ENCODE measurements around the gene RASSF7. TPM values are rescaled to one million over a fixed set of nuclear protein-coding genes. Genes with fewer than 3 reads are reported as not detected.
A peak's percentile ranks its signal among the peaks of the same experiment; 100 is the strongest.

The RASSF7 gene
- polyA plus RNA-seq, 6 donors from 2014 or later, result 17.3 to 31.5 (median 23.5) TPM

- Mint-ChIP-seq H3K36me3 (no peaks in the 10 kb centered on the region), H3K27ac (peak overlapping the region in 5 of 6 donors; percentile 27 to 52 (median 38)), H3K4me1 (peaks cover 25 to 54% (median 49%) of the 10 kb centered on the region in 3 donors), H3K4me3 (peak overlapping the region; percentile 65 to 93 (median 85)), H3K27me3 (peaks cover 0 to 15% (median 15%) of the 10 kb centered on the region in 3 donors), H3K9me3 (no peaks in the 10 kb centered on the region)
- ATAC-seq (ENCODE audit: low read depth in 2 of 2) (no peak), DNase-seq (no peak)
These were observed 17.7 kb downstream of the RASSF7 start for GRCh38 chr11:578276-579035.

DNA sequence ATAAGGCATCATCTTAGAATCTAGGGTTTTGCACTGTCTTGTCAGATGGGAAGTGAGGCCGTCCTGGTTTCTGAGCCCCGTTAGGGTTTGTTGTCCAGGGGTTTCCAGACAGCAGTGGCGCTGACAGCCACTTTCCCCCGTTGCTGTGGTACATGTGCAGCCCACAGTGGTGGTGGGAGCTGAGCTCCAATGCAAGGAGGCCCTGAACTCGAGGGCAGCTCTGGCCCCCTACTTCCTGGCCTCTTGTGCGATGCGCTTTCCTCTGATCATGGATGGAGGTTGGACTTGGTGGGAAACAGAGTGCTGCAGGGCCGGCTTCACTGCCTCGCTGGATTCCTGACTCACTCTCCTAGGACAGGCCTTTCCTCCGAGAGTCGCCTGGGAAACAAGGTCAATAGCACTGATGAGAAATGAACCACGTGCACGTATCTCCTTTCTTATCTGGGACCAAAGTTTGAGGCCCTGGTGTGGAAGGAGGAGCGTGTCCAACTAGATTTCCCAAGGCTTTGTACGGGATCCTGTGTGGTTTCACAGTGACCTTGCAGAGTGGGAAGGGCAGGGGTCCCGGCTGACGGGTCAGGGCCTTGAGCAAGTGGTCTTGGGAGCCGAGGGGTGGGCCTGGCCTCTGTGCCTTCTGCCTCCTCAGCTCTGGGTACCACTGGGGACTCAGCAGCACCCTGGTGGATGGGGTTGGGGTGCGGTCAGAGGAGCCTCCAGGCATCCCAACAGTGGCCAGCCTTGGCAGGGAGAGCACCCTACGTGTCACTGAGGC lies 19.2 kb downstream of the RASSF7 start:
- peaks cover 16 to 49% (median 42%) of the 10 kb centered on the region in 3 donors for H3K4me1 Mint-ChIP-seq
- peak overlapping the region in 5 of 8 donors; percentile 36 to 84 (median 75) for H3K4me3 Mint-ChIP-seq
- ATAC-seq (ENCODE audit: low read depth in 2 of 2) (no peak), DNase-seq (no peak)
- H3K9me3 Mint-ChIP-seq, result no peaks in the 10 kb centered on the region
- H3K36me3 Mint-ChIP-seq, result no peaks in the 10 kb centered on the region
- peak overlapping the region in 1 of 6 donors; percentile 50 for H3K27ac Mint-ChIP-seq
- H3K27me3 Mint-ChIP-seq, result peaks cover 0 to 4% (median 3%) of the 10 kb centered on the region in 3 donors

GRCh38 chr11:581342-581741 lies 20.6 kb downstream of the RASSF7 start:
- H3K36me3 Mint-ChIP-seq, result no peaks in the 10 kb centered on the region
- DNase-seq (no peak), ATAC-seq (ENCODE audit: low read depth in 2 of 2) (no peak)
- peaks cover 13 to 46% (median 40%) of the 10 kb centered on the region in 3 donors for H3K4me1 Mint-ChIP-seq
- H3K4me3 Mint-ChIP-seq, result peak overlapping the region in 2 of 8 donors; percentile 33 to 55
- H3K27me3 Mint-ChIP-seq, result no peaks in the 10 kb centered on the region
- no peaks in the 10 kb centered on the region for H3K9me3 Mint-ChIP-seq
- no peak overlapping the region for H3K27ac Mint-ChIP-seq

DNA sequence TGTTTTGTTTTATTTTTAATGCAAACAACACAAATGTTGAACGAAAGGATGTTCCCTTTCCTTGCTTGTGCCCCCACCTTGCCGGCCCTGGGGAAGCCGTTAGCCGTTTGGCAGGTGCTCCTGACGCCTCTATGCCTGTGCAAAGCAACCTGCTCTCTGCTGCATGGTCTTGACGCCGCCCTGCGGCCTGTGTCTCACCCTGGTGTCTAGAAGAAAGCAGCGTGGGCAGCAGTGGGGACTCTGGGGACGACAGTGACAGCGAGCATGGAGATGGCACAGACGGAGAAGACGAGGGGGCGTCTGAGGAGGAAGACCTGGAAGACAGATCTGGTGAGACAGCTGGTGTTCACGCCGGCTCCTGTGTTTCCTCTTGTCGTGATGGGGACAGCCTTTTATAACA lies 21.0 kb downstream of the RASSF7 start:
- no peaks in the 10 kb centered on the region for H3K27me3 Mint-ChIP-seq
- no peaks in the 10 kb centered on the region for H3K36me3 Mint-ChIP-seq
- no peaks in the 10 kb centered on the region for H3K9me3 Mint-ChIP-seq
- ATAC-seq (ENCODE audit: low read depth in 2 of 2), result no peak
- no peak for DNase-seq
- H3K4me1 Mint-ChIP-seq, result peaks cover 13 to 46% (median 40%) of the 10 kb centered on the region in 3 donors
- peak overlapping the region in 2 of 6 donors; percentile 66 to 67 for H3K27ac Mint-ChIP-seq
- H3K4me3 Mint-ChIP-seq, result no peak overlapping the region

- no peak overlapping the region for H3K27ac Mint-ChIP-seq
- peaks cover 0 to 3% of the 10 kb centered on the region in 2 donors for H3K36me3 Mint-ChIP-seq
- H3K27me3 Mint-ChIP-seq, result no peaks in the 10 kb centered on the region
- no peaks in the 10 kb centered on the region for H3K9me3 Mint-ChIP-seq
- H3K4me3 Mint-ChIP-seq, result no peak overlapping the region
- no peak for ATAC-seq (ENCODE audit: low read depth in 2 of 2)
- peaks cover 13 to 27% (median 24%) of the 10 kb centered on the region in 3 donors for H3K4me1 Mint-ChIP-seq
- no peak for DNase-seq
These were observed 23.5 kb downstream of the RASSF7 start for GRCh38 chr11:584287-584686.

GRCh38 chr11:586376-587316 lies 25.9 kb downstream of the RASSF7 start:
- H3K9me3 Mint-ChIP-seq, result no peaks in the 10 kb centered on the region
- H3K4me3 Mint-ChIP-seq, result peak overlapping the region in 1 of 8 donors; percentile 5
- H3K36me3 Mint-ChIP-seq, result peaks cover 0 to 6% of the 10 kb centered on the region in 2 donors
- H3K27ac Mint-ChIP-seq, result peak overlapping the region in 1 of 6 donors; percentile 41
- H3K4me1 Mint-ChIP-seq, result peaks cover 3 to 8% (median 8%) of the 10 kb centered on the region in 3 donors
- no peak for DNase-seq
- no peak for ATAC-seq (ENCODE audit: low read depth in 2 of 2)
- H3K27me3 Mint-ChIP-seq, result no peaks in the 10 kb centered on the region

DNA sequence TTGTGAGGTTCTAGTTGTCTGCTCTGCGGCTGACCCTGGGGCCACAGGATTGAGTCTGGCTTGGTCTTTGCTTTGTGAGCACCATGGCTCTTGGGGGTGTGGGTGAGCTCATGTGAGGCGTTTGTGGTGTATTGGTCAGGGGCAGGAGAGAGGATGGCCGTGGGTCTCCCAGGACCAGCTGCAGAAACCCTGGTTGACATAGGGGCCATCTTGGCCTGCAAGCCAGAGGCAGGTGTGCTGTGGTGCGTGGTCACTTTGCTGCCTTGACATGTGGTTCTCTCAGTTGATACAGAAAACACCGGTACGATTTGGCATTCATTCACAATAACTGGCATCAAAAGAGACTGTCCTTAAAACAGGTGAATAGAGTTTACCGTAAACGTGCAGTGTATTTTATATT lies 26.8 kb downstream of the RASSF7 start:
- Mint-ChIP-seq H3K36me3 (peaks cover 6 to 10% of the 10 kb centered on the region in 2 donors), H3K9me3 (no peaks in the 10 kb centered on the region), H3K27me3 (no peaks in the 10 kb centered on the region), H3K27ac (peak overlapping the region in 1 of 6 donors; percentile 51), H3K4me1 (peaks cover 0 to 4% (median 2%) of the 10 kb centered on the region in 3 donors), H3K4me3 (peak overlapping the region in 1 of 8 donors; percentile 32)
- ATAC-seq (ENCODE audit: low read depth in 2 of 2) (no peak), DNase-seq (no peak)

GRCh38 chr11:587978-588380 lies 27.2 kb downstream of the RASSF7 start:
- peak; percentile 46 to 50 for ATAC-seq (ENCODE audit: low read depth in 2 of 2)
- Mint-ChIP-seq H3K27ac (no peak overlapping the region), H3K9me3 (no peaks in the 10 kb centered on the region), H3K27me3 (no peaks in the 10 kb centered on the region), H3K4me1 (peaks cover 0 to 4% (median 2%) of the 10 kb centered on the region in 3 donors), H3K4me3 (no peak overlapping the region), H3K36me3 (peaks cover 10% of the 10 kb centered on the region in 2 donors)
- DNase-seq, result no peak

DNA sequence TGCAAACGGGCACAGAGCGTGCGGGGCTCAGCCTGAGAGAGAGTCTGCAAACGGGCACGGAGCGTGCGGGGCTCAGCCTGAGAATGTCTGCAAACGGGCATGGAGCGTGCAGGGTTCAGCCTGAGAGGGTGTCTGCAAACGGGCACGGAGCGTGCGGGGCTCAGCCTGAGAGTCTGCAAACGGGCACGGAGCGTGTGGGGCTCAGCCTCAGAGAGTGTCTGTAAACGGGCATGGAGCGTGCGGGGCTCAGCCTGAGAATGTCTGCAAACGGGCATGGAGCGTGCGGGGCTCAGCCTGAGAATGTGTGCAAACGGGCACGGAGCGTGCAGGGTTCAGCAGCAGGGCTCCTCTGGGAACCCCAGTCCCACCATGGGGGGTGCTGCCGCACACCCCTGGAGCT lies 29.0 kb downstream of the RASSF7 start:
- no peak for DNase-seq
- Mint-ChIP-seq H3K36me3 (peaks cover 10 to 15% of the 10 kb centered on the region in 2 donors), H3K4me3 (no peak overlapping the region), H3K27me3 (no peaks in the 10 kb centered on the region), H3K4me1 (peaks cover 0 to 4% (median 2%) of the 10 kb centered on the region in 3 donors), H3K9me3 (no peaks in the 10 kb centered on the region), H3K27ac (no peak overlapping the region)
- ATAC-seq (ENCODE audit: low read depth in 2 of 2), result no peak

DNA sequence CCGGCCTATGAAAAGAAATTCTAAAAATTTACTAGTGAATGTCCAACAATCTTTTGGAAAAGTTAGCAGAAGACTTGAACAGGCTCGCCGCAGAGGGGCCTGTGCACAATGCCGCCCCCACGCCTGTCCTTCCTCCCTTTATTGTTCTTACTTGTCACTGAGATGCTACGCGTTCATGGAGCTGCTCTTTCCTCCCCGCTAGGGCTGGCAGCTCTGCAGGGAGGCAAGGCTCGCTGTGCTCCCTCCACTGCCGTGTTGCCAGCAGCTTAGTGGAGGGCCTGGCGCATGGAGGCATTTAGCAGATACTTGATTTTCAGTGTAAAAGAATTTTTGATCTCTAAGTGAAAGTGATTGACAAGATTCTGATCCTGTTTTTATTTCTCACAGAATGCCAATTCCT lies 30.2 kb downstream of the RASSF7 start:
- H3K27me3 Mint-ChIP-seq, result no peaks in the 10 kb centered on the region
- no peak overlapping the region for H3K4me3 Mint-ChIP-seq
- no peaks in the 10 kb centered on the region for H3K9me3 Mint-ChIP-seq
- DNase-seq, result no peak
- ATAC-seq (ENCODE audit: low read depth in 2 of 2), result no peak
- peaks cover 10 to 15% of the 10 kb centered on the region in 2 donors for H3K36me3 Mint-ChIP-seq
- H3K27ac Mint-ChIP-seq, result no peak overlapping the region
- peaks cover 0 to 4% (median 2%) of the 10 kb centered on the region in 3 donors for H3K4me1 Mint-ChIP-seq

DNA sequence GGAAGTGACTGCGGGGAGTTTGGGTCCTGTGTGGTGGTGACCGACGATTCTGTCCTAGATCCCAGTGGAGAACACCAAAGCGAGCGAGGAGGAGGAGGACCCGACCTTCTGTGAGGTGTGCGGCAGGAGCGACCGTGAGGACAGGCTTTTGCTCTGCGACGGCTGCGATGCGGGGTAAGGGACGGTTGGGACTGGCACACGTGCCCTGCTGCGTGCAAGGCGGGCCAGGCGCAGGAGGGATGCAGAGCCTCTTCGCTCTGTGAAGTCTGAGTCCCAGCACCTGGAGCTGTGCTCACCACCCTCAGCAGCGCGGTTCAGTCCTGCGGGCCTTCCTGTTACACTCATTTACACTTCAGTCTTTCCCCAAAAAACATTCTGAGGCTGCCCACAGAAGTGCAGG lies 31.7 kb downstream of the RASSF7 start:
- H3K4me3 Mint-ChIP-seq, result no peak overlapping the region
- H3K4me1 Mint-ChIP-seq, result peaks cover 2 to 6% (median 4%) of the 10 kb centered on the region in 3 donors
- peaks cover 10 to 21% of the 10 kb centered on the region in 2 donors for H3K36me3 Mint-ChIP-seq
- no peak overlapping the region for H3K27ac Mint-ChIP-seq
- ATAC-seq (ENCODE audit: low read depth in 2 of 2) (no peak), DNase-seq (no peak)
- H3K9me3 Mint-ChIP-seq, result no peaks in the 10 kb centered on the region
- no peaks in the 10 kb centered on the region for H3K27me3 Mint-ChIP-seq

DNA sequence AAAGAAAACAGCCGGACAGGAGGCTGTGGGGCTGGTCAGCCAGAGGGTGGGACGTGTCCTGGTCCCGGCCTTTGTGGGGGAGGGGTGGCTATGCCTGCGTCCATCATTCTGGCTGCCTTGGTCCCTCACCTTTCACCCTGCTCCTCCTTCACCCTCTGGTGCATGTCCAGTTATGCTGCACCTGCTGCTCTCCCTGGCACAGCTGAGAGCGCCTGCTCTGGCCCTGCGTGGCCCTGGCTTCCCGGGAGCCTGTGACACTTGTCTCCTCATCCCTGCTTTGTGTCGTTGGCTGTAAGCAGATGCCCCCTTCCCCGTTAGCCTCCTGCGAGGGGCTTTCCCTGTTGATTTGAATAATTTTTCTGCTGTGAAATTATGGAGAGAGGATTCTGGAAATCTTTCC lies 32.1 kb downstream of the RASSF7 start:
- peaks cover 2 to 6% (median 4%) of the 10 kb centered on the region in 3 donors for H3K4me1 Mint-ChIP-seq
- H3K36me3 Mint-ChIP-seq, result peaks cover 10 to 21% of the 10 kb centered on the region in 2 donors
- H3K9me3 Mint-ChIP-seq, result no peaks in the 10 kb centered on the region
- H3K27me3 Mint-ChIP-seq, result no peaks in the 10 kb centered on the region
- ATAC-seq (ENCODE audit: low read depth in 2 of 2) (no peak), DNase-seq (no peak)
- H3K4me3 Mint-ChIP-seq, result peak overlapping the region in 1 of 8 donors; percentile 56
- peak overlapping the region in 1 of 6 donors; percentile 34 for H3K27ac Mint-ChIP-seq

GRCh38 chr11:593347-593746 lies 32.6 kb downstream of the RASSF7 start:
- Mint-ChIP-seq H3K27me3 (no peaks in the 10 kb centered on the region), H3K36me3 (peaks cover 10 to 21% of the 10 kb centered on the region in 2 donors), H3K4me1 (peaks cover 0 to 6% (median 4%) of the 10 kb centered on the region in 3 donors), H3K4me3 (no peak overlapping the region), H3K27ac (no peak overlapping the region), H3K9me3 (no peaks in the 10 kb centered on the region)
- DNase-seq, result no peak
- ATAC-seq (ENCODE audit: low read depth in 2 of 2), result no peak

All from naive B cell (primary cell).